HG02571 (cell line): ENCODE data around the gene ZNF431.
"Not testable (repeated sequence)": the region's sequence is repeated elsewhere in the genome, so short reads cannot be mapped to it uniquely, and the experiment has no call there.

Source experiments
- ATAC-seq: cut with Tn5 transposase; IDR thresholded peaks from one replicate; pipeline ENCODE4 v1.9.1; 2021; ENCODE audit warnings: mild to moderate bottlenecking, moderate library complexity; ENCODE audit not compliant: unreplicated experiment

ZNF431 gene

DNA sequence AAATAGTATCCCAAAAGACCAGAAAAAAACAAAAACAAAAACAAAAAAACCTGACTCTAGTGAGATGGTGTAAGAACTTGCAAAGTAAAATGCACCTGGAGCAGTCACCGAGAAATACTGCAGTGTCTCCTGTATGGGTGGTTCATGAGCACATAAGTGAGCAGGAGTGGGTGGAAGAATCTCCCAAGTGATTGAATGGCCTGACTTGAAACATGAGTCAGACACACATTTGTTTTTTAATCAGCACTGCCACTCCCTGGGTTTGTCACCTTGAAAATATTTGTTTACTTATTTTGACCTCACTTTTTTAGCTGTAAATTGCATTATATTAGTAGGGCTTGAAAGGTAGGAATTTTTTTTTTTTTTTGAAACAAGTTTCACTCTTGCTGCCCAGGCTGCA, 2.0 kb downstream of the ZNF431 start:
- ATAC-seq = no peak

DNA sequence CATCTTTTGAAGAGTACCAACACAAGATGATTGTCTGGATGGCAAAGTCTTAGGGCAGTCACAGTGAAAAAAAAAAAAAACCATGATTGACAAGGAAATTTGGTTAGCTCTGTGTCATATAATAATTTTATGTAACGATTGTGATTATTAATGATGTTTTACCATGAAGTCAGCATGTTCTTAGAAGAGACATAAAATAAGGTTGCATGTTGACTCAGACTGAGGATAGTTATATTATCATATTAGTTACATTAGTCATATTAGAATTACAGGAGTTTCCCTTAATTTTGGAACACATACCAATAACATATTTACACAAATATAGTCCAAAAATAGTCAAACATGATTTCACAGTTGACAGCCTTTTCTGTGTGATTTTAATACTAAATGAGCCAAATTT, 5.7 kb downstream of the ZNF431 start:
- no peak for ATAC-seq

DNA sequence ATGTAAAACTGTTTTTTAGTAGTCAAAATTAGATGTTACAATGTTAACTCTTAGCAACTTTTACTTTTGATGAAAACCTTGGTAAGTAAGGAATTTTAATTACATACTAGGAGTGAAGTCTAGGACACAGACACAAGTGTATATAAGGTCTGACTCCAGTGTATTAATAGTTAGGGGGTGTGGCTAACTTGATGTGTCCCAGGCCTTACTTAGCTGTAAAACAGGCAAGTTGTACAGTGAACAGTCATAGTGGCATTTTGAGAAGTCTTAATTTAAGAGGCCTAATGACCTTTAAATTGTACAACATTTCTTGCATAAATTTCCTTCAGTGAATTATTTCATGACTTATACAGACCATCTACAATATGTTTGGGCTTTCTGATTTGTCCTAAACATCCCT, 6.8 kb downstream of the ZNF431 start:
- no peak for ATAC-seq

DNA sequence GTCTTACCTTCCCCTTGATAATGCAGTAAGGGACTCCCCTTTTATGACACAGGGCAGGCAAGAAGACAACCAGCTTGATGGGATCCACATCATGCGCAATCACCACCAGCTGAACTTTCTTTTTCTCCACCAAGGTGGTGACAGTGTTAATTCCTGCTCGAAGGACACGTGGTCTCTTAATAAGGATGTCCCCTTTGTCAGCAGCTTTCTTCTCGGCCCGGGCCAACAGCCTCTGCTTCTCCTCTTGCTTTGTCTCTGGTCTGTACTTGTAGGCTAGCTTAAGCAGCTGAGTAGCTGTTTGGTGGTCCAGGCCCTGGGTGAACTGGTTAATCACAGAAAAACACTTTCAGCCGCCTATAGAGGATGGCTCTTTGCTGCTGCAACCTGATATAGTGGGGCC, 8.0 kb downstream of the ZNF431 start:
- no peak for ATAC-seq

DNA sequence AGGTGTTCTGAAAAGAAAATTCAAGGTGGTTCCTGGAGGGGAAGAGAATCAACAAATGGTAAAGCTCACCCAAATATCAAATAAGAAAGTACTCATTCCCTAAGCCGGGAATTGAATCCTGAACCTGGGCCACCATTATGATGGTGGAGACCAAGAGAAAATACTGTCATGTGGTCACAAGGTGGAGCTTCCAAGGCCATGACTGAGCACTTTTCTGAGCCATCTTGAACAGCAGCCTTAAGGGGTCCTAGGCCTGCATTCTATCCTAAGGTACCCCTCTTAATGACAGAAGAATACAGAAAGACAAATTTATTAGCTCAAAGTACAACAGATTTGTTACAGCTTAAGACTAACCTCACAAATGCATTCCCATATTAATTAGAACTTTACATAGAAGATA, 9.6 kb downstream of the ZNF431 start:
- no peak for ATAC-seq

DNA sequence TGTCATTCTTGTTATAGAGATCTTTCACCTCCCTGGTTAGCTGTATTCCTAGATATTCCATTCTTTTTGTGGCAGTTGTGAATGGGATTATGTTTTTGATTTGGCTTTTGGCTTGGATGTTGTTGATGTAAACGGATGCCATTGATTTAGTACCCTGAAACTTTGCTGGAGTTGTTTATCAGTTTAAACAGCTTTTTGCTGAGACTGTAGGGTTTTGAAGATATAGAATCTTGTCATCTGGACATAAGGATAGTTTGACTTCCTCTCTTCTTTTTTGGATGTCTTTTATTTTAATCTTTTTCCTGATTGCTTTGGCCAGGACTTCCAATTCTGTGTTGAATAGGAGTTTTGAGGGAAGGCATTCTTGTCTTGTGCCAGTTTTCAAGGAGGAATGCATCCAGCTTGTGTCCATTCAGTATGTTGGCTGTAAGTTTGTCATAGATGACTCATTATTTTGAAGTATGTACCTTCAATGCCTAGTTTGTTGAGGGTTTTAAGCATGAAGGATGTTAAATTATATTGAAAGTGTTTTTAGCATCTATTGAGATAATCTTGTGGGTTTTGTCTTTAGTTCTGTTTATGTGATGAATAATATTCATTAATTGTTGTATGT, 16.8 kb downstream of the ZNF431 start:
- no peak for ATAC-seq

DNA sequence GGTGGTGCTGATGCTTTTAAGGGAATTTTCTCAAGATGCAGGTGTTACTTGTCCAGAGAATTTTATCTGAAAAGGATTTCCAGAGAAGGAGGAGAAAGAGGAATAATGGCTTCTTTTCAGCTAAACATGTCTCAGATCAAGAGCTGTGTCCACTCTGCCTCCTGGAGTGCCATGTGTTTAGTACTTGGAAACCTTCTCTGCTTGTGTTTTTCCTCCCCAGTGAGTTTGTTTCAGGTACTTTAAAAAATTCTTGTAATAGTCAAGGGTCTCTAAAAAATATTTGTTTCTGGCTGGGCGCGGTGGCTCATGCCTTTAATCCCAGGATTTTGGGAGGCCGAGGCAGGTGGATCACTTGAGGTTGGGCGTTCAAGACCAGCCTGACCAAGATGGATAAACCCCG, 22.7 kb downstream of the ZNF431 start:
- no peak for ATAC-seq

DNA sequence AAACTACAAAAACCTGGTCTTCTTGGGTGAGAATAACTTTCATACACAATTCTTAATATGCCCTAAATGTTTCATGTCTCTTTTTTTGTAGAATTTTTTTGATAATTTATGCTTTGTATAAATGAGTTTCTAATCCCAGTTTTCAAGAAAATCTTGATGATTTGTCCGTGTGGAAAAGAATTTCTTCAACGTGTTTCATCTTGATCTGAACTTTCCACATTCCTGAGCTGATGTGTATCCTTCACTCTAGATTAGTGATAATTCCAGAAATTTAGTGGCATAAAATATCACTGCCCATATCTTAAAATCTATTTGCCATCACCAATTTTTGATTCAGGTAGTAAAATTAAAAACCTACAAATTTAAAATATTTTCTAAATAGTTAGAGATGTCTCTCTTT, 24.6 kb downstream of the ZNF431 start:
- no peak for ATAC-seq

DNA sequence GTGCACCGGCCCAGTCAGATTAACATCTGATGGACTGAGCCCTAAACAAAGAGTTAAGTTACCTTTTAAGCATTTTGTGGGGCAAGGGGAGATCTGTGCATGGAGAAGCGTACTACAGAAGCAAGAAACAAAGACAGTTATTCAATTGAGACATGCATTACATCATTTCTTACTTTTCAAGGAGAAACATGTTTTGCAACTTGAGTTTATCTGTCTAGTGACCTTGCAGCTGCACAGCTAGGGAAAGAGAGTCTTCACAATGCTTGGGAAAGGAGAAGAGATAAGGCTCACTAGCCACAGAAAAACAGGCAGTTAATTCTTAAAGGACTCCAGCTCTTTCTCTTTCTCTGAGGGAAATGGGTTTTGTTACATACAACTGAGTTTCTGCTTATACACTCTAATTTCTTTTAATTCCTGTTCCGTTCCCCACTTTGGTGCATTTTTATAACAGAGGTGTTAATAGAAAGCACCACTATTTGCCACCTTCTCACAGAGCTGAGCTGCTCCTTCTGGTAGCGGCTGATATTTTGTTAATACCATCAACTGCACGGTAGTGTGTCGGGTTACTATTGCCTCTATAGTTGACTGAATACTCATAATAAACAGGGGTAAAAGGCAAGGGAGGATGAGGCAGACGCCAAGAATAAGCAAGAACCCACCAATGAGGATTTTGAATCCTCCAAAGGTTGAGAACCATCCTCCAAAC, 55.9 kb downstream of the ZNF431 start:
- ATAC-seq = no peak

DNA sequence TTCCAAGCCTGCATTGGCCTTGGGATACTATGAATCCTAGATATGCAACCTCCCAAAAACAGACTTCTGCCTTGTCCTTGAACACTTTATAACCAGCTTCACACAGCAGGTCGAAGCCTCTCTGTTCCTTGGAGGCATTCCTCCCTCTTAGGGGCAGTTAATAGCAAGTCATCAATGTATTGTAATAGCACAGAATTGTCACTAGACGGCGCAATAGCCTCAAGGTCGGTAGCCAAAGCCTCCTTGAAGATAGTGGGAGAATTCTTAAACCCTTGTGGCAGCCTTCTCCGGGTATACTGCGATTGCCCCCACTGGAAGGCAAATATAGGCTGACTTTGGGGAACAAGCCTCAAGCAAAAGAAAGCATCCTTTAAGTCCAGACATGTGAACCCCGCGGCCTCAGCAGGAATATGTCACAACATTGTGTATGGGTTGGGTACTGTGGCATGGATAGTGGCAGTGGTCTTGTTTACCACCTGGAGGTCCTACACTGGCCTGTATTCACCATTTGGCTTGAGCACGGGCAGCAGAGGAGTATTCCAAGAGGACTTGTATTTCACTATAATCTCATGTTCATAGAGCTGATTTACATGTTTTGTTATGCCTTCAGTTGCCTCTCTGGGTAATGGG, 61.1 kb downstream of the ZNF431 start:
- ATAC-seq = no peak

DNA sequence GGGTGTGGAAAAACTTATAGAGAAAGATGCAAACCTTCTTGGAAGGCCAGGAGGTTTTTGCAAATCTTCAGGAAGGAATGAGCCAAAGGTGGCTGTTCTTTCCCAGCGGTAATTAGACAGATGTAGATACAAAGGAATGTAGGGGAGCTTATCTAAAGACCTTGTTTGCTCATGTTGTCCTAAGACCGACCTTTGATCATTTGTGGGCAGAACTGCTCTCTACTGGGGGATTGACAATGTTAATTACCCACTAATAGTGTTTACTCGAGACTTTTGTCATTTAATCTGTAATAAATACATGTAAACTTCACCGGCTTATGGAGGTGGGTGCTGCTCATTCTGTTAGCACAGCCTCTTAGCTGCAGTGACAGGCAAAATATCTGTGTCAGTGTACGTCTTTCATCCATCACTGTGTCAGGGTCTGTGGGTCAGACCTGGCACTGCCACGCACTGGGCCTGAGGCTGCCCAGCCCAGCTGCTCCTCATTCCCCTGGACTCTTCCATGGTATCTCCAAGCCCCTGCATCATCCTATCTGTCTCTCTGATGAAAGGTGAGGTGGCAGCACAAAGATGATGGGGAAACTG, 68.3 kb downstream of the ZNF431 start:
- ATAC-seq = no peak

DNA sequence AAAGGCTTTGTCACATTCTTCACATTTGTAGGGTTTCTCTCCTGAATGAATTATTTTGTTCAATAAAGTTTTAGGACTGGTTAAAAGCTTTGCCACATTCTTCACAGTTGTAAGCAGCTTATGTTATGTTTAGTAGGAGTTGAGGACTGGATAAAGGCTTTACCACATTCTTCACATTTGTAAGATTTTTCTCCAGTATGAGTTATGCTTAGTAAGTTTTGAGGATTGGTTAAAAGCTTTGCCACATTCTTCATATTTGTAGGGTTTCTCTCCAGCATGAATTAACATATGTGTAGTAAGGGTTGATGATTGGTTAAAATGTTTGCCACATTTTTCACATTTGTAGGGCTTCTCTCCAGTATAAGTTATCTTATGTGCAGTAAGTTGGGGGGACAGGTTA, 79.9 kb downstream of the ZNF431 start:
- ATAC-seq = no peak

DNA sequence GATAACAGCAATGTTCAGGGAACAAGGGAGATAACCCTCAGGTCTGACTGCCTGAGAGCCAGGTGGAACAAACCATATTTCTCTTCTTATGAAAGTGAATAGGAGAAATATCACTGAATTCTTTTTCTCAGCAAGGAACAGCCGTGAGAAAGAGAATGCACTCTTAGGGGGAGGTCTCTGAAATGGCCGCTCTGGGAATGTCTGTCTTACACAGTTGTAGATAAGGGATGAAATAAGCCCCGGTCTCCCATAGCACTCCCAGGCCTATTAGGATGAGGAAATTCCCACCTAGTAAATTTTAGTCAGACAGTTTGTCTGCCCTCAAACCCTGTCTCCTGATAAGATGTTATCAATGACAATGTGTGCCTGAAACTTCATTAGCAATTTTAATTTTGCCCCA, 88.1 kb downstream of the ZNF431 start:
- not testable (repeated sequence) for ATAC-seq

DNA sequence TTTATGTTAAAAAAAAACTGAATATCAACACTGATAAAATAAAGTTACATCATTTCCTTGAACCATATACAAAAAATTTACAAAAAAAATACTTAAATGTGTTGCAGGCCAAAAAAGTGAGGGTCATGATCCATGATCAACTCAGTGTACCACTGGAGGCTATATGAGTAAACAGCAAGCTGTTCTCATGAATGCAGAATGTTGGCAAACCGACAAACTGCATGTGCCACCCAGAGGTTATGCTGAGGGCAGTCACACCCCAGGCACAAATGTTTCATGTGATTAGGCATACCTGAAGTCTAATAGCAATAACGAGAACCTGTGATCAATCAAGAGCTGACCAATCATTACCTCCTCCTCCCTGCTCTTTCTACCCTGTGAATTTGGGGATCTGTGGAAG, 91.9 kb downstream of the ZNF431 start:
- ATAC-seq = no peak

DNA sequence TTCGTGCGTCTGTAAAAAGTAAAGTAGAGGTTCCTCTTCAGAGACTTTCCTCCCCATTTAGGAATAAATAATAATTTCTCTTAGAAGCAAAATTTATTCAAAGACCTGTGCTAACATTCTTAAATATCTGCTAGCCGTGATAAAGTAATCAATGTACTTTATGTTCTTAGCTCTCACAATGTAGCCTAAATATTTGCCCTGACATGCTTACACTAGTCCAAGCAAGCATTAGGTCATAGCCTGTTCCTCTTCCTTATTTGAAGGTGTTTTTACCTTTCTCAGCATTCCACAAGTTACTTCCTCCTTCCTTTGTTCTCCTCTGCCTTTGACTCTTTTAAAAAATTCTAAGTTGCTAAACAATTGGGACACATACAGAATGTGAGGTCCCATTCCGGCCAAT, 94.9 kb downstream of the ZNF431 start:
- ATAC-seq = not testable (repeated sequence)

DNA sequence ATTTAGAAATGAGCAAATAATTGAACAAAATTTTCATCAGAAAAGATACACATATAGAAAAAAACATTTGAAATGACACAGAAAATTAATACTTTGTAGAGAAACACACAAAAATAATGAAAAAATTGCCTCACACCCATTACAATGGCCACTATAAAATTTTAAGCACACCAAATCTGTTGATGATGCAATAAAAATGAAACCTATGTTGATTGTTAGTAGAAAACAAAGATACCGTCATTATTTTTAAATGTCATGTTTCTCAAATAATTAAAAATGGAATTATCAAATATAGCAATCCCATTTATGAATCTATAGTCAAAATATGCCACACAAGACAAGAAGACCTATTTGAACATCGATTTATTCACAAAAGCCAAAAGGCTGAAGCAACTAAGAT, 96.8 kb downstream of the ZNF431 start:
- no peak for ATAC-seq
